GM12865 (cell line): Measurements from ENCODE around the gene CELF2.

Experiments
- DNase-seq: peaks from one replicate; pipeline ENCODE4 v3.0.0; 2010; ENCODE audit warnings: low read depth
- H3K4me3 ChIP-seq: 2 replicates; pipeline ENCODE4 v1.5.1; 2011; ENCODE audit warnings: mild to moderate bottlenecking, low read depth, low read length, control low read depth
- CTCF ChIP-seq: IDR thresholded peaks from 2 replicates; pipeline ENCODE4 v1.5.1; 2011; ENCODE audit warnings: low read length, control low read depth, low read depth, inconsistent platforms; ENCODE audit not compliant: insufficient read depth; ENCODE audit errors: missing control alignments

CELF2 gene

GRCh38 chr10:11206676-11207559, 189.2 kb downstream of the CELF2 start:
- H3K4me3 ChIP-seq = no peak overlapping the region
- TF ChIP-seq CTCF = no peak

GRCh38 chr10:11207560-11207844, 189.8 kb downstream of the CELF2 start:
- no peak for DNase-seq
- no peak overlapping the region for H3K4me3 ChIP-seq
- TF ChIP-seq CTCF = no peak

More at GRCh38 chr10:11206676-11207559, 189.2 kb downstream of the CELF2 start:
- DNase-seq = no peak

- peak overlapping the region; percentile 27 for H3K4me3 ChIP-seq
- no peak for TF ChIP-seq CTCF
- DNase-seq = no peak
Measured at GRCh38 chr10:11208243-11208642, 190.6 kb downstream of the CELF2 start.

GRCh38 chr10:11208908-11209829, 191.5 kb downstream of the CELF2 start:
- peak overlapping the region; percentile 27 for H3K4me3 ChIP-seq
- no peak for TF ChIP-seq CTCF
- DNase-seq = peak; percentile 85

- DNase-seq = peak; percentile 80
- peak overlapping the region; percentile 27 for H3K4me3 ChIP-seq
- TF ChIP-seq CTCF = no peak
Measured at GRCh38 chr10:11209830-11210181, 192.1 kb downstream of the CELF2 start.

- TF ChIP-seq CTCF = no peak
- peak; percentile 59 for DNase-seq
- peak overlapping the region; percentile 27 for H3K4me3 ChIP-seq
Measured at GRCh38 chr10:11210211-11210922, 192.7 kb downstream of the CELF2 start.
